Endometrial microvascular endothelial cells (primary cell): ENCODE measurements around the gene POU2F3. TPM values are rescaled to one million over a fixed set of nuclear protein-coding genes. Genes with fewer than 3 reads are reported as not detected.

Experiments used
- in situ Hi-C: cut with HindIII; loops from 2 replicates; pipeline ENCODE4 v1.10.0; 2017; ENCODE audit warnings: low sequenced_read_pairs, low pct_unique_long_range_greater_than_20kb; ENCODE audit errors: inconsistent ontology term
- total RNA-seq: library from RNA; depleted of rRNA; stranded (reverse); fragments of >200 nt; gene quantifications from one replicate; pipeline ENCODE4 v1.2.3, GENCODE V29; 2015; ENCODE audit errors: inconsistent ontology term

The POU2F3 gene
- total RNA-seq = 0.93 TPM

DNA sequence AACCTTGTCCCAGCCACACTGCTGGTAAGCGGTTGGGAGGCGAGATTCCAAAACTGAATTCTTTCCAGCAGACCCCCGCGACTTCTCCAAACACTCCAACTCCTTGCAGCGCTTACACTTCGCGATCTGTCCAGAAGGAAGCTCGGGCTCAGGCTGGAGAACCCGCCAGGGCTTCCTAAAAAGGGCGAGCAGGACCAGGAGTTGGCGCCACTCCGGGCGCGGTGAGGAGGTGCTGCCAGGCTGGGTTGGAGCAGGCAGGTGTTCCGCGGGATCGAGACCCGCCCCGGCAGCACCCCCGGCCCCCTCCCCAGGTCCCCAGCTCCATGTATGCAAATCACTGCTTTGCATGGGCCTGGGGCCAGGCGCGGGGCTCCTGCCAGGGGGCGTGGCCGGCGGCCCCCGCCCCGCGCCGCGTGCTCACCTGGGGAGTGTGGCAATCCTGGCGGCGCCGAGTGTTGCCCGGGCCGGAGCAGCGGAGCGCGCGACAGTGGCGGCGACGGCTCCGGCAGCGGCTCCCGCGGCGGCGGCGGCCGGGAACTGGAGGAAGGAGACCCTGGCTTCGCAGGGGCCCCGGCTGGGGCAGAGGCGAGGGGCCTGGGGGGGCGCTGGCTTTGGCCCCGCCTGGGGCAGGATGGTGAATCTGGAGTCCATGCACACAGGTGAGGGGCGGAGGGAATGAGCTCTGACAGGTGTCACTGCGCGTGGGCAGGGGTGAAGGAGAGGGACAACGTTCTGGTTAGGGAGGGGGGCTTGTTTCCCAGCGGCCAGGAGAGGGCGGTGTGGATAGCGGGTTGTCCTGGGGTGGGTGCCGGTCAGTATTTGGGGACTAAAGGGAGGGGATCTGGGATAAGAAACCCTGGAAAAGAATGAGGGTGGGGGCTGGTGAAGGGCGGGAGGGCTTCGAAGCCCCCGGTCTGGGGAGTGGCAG, at the start of gene POU2F3:
TSS of gene POU2F3 (plus strand) at position 428 of the 928 bp plus-strand sequence. CDS start at position 632, 204 bp downstream.
- in situ Hi-C loops = no loop called here

DNA sequence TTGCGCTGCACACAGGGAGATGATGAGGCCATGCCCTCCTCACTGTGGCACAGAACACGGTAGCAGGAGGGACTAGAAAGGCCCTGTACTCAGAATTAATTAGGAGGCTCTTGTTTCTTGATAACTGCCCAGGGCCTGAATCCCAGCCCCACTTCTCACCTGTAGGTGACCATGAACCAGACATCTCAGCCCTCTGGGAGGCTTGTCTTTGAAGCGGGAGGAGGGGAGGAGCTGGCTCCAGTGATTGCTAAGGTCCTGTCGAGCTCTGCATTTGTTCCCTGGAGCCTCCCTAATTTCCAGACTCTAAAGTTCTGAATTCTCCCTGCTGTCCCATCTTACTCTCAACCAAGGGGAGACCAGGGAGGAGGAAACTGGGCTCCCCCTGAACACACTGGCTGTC, 48.9 kb upstream of the POU2F3 start:
- in situ Hi-C loops = no loop called here

DNA sequence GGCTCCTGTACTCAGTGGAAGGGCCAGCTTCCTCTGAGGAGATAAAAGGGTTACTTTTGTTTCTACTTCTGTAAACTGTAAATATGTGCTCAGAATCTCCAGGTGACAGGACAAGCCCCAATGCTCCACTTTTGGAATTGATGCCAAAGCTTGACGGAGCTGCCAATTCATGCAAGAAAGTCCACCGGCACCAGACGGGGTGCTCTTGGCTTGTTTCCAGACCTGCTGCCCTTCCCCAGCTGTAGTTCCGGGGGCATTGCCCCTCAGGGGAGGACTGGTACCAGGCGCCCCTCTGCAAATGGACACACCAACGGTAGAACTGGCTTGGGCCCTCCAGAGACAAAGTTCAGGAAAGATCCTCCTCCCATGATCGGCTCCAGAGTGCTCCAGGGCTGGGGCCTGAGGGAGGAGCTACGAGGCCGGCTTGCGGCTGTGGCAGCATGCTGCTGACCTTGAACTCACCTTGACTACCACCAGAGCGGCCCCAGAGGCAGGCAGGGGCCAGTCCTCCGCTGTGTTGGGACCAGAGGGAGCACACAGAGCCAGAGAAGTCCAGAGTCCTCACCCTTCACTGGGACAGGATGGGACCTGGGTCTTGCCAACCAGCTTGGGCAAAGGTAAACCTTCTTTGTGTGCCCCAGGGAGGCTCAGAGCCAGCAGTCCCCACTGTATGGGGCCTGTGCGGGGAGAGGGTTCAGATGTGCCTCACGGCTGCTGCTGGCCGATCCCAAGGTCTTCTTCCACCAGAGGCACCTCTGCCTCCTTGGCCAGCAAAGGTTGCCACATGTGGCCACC, 46.9 kb upstream of the POU2F3 start:
- in situ Hi-C loops = no loop called here

DNA sequence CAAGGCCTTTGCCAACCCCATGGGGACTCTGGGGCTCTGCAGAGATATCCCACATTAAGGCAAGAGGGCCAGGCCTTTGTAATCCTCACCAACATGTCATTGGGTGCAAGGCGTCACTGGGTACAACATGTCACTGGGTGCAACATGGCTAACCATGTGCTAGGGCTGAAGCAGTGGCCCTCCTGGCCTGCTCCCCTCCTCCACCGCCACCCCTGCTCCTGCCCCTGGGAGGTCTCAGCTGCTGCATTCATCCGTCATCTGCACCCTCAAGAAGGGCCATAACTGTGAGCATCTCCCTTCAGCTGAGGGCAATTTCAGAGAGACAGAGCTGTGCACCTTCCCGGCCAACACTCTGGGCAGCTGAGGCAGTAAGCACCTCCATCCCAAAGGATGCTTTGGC, 45.8 kb upstream of the POU2F3 start:
- in situ Hi-C loops = no loop called here

DNA sequence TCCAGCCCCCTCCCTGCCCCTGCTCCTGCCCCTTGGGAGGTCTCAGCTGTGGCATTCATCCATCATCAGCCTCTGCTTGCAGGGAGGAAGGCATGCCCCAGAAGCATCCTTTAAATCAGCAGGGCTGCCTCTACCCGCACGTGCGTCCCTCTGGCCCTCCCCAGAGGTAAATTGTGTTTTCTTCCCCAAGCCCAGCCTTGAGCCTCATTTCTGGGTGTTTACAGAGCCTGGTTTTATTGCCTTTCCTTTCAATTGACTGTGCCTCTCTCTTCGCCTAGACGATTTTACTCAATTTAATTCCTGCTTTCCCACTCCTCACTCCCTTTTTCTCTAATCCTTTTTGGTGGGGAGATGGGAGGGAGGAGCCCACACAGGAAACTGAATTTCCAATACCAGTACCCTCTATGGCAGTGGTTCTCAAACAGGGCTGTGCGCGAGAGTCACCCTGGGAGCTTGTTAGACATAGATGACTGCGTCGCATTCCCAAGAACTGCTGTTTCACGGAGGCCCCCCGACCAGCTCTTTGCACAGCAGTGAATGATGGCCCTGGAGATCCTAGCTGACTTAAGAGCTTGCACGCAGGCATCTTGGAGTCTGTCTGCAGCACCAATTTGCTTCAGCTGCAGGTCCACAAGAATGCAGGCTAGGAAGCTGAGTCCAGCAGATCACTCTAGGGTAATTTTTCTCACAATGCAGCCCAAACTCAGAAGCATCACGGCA, 44.2 kb upstream of the POU2F3 start:
- in situ Hi-C loops = no loop called here

DNA sequence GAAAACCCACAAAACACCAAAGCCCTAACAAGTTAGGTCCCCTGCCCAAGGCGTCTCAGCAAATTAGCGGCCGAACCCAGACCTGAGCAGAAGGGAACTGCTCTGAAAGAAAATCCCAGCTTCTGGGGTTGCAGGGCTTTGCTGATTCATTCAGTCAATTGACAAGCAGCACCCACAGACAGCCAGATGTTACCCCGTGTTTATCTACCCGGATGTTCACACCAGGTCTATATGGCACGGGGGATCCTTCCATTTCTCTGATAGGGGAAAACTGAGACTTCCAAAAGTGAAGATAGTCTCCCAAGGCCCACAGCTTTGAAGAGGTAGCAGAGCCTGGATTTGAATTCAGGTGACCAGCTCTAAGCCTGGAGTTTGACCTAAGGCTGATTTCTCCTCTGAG, 43.1 kb upstream of the POU2F3 start:
- in situ Hi-C loops = no loop called here

DNA sequence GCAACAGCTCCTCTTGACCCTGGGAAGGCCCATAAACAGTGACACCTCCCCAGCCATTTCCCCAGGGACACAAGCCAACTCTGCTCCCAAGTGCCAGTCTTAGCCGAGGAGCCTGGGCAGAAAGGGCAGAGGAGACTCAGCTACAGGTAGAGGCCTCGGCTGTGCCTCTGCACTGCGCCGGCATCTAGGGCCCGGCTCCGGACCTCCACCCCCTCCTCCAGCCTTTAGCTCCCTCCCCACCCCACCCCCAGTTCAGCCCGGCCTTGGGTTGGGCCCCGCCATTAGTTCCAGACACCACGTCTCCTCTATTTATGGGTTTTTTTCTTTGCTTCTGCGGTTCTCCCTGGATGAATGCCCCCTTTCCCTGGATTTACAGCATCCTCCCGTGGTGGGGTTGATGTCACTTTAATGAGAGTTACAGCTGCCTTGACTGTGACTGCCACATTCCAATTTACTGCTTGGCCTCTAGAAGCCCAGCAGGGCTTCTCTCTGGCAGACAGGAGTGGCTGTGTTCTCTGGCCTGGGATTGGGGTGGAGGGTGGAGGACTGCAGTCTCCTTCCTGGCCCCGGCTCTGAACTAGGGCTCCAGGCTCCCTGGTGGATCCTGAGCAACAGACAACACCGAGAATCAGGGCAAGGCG, 42.6 kb upstream of the POU2F3 start:
- in situ Hi-C loops = no loop called here

DNA sequence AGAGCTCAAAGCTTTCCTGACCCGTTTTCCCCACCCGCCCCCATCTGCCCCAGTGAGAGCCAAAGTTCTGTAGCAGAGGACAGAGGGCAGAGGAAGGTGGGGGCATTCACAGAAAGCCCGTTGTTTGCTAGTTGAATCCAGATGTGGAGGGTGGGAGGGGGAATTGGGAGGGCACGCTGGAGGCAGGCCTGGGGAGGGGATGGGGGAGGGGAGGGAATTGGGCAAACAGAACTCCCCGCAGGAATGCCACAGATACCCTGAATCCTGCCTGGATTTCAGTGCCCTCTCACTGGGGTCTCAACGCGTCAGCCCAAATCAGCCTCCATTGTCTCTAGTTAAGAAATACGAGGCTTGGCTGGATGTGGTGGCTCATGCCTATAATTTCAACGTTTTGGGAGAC, 42.0 kb upstream of the POU2F3 start:
- in situ Hi-C loops = no loop called here

DNA sequence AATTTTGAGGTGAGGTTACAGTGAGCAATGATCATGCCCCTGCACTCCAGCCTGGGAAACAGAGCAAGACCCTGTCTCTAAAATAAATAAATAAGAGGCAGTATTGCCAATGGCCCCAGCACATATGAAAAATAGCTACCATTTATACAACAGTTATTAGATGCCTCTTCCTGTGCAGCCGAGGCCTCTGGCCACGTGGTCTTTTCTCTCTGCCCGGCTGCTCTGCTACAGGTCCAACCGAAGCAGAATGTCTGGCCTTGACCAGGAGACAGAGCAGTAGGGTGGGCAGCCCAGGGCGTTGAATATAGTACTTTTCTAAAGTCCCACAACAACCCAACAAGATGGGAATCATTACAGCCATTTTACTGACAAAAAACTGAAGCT, 41.5 kb upstream of the POU2F3 start:
- in situ Hi-C loops = no loop called here

DNA sequence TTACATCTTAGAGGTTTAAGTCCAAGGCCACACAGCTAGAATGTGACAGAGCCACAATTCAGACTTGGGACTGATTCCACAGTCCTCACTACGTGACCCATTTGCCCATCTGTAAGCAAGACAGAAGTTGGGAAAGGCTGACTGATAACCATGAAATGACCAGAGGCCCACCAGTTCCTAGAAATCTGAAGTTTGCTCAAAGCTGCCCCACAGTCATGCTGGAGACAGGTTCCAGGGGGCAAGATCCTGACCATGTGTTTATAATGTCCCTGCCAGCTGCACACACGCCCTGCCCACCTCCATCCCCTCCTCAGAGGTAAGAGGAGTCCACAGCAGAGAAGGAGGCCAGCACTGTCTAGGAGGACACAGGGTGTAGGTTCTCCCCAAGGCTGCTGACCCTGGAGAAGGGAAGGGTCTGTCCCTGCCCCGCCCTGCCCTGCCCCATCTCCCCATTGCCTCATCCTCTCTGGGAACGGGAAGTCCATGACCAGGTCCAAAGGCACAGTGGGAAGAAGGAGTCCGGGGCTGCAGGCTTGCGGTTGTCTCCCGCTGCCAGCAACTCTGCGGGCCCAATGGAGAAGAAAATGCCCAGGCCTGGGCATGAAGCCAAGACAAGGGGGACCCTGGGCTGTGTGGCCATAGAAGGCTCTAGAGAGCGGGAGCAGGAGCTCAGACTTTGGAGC, 41.0 kb upstream of the POU2F3 start:
- in situ Hi-C loops = no loop called here

DNA sequence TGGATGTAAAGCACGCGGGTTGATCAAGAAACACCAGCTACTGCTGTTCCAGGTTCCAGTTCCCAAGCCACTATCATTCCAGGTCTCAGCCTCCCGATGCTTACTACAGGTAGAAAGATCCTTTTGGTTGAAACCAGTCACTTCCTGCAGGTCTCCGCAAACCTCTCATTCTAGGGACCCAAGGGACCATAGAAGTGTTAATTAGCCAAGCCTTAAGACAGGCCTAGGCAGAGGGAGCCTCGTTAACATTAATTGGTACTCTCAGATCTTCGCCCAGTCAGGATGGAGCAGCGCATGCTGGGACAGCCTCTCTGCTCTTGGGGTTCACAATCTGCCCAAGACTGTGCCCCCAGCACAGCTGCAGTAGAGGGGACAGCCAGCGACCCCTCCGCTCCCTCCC, 40.3 kb upstream of the POU2F3 start:
- in situ Hi-C loops = no loop called here

DNA sequence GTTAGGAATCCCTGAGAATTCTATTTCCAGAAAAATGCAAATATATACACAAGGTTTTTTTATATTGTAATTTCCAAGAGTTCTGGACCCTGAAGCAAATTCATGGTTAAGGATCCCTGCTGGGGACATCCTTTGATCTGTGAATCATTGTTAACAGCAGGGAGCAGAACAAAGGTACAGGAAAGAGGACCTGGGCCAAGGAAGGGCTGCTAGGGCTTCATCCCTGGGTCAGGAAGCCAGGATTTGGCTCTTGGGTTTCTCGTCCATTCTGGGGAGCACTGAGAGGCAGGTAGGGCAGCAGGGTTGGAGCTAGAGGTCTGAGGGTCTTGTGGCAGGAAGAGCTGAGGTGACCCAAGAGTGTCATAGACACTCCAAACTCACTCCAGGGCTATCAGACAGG, 39.3 kb upstream of the POU2F3 start:
- in situ Hi-C loops = no loop called here

DNA sequence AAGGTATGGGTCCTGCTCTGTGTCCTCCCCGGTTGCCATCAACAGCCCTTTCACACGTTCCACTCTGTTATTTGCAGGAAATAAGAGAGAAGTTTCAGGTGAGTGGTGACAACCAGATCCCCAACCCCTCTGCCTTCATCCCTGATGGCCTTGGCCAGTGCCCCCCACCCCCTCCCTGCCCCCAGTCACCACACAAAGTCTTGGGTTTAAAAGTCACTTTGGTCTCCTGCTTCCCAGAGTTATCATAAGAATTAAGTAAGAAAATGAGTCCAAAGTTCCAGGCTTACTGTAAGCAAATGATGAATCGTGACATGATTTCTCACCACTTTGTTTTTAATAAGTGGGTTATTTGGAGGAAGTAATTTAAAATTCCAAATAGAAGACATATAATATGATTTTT, 38.3 kb upstream of the POU2F3 start:
- in situ Hi-C loops = no loop called here

DNA sequence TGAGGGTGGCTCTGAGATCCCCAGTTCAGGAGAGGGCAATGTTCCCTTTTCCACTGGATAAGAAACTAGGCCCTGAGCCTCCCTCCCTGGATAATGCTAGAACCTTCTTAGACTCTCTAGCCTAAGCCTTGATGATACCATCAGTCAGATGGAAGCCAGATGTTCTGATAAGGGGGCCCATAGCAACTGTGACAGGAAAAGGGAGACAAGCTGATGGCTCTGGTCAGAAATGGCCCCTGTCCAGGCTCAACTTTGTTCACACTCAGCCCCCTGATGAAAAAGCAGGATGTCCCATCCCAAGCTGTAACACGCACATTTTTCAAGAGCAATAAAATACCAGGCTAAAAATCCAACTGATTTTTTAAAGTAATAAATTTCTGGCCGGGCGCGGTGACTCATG, 36.3 kb upstream of the POU2F3 start:
- in situ Hi-C loops = no loop called here

DNA sequence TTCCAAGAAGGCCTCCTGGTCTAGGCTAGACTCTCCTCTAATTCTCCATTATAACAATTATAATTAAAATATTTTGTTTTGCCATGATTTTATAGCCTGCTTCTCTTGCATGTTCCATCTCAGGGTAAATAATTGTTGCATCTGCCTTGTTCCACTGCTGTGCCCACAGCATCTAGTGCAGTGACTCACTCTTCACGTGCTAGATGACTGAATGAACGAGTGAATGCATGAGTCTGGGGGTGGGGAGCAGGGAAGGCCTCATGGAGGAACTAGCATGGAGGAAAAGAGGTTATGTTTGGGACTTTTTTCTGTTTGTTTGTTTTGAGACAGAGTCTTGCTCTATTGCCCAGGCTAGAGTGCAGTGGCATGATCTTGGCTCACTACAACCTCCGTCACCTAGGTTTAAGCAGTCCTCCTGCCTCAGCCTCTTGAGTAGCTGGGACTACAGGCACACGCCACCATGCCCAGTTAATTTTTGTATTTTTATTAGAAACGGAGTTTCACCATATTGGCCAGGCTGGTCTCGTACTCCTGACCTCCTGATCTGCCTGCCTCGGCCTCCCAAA, 34.3 kb upstream of the POU2F3 start:
- in situ Hi-C loops = no loop called here

DNA sequence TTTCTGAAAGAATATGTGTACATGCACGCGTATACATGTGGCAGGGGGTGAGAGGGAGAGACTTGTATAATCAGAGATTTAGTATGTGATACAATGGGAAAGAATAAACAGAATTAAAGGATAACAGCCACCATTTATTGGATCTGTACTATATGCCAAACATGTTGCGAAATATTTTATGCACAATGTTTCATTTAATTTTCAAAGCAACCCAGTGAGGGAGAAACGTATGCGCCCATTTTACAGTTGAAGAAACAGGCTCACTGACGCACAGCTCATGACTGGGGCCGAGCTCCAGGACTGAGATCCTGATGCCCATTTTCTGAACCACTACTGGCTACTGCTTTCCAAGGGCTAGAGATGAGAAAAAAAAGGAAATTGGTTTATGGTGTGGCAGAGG, 32.4 kb upstream of the POU2F3 start:
- in situ Hi-C loops = no loop called here

DNA sequence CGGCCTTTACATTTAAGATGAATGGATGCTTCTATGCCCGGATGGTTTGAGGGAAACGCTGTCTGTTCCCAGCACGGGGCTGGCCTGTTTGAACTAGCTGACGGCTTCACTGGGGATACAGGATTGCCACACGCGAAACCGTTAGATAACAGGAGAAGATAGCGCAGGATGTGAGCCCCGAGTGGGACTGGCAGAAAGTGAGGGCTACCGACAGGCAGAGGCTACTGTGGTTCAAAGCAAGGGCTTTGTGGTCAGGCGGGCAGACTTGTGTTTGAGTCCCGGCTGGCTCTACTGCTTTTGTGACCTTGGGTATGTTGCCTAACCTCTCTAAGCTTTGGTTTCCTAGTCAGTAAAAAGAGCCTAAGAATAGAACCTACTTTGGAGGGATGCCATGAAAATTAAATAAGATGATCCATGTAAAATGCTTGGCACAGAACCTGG, 31.9 kb upstream of the POU2F3 start:
- in situ Hi-C loops = no loop called here

DNA sequence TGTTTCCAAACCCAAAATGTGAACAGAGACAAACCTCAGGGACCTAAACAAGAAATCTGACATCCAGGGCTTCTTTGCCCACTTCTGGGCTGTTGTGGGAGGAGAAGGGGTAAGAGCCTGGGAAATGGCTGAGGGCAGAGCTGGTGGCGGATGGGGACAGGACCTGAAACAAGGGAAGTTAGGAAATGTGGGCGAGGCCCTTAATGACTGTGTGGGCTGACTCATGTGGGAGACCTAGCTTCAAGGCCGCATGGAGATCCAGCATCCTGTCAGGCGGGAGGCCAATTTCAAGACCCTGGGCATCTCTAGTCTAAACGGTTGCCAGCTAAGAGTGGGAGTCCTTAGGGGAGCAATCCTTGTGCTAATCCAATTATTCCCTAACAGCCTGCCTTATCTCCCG, 31.2 kb upstream of the POU2F3 start:
- in situ Hi-C loops = no loop called here
